ENCODE results near the gene FIBIN. TPM values are rescaled to one million over a fixed set of nuclear protein-coding genes. Genes with fewer than 3 reads are reported as not detected.

The FIBIN gene
- total and polyA plus RNA-seq, 2 experiments from 2014 or later, result 36.5 to 36.7 TPM

GRCh38 chr11:27041141-27041899, 47.4 kb downstream of the FIBIN start:
- Histone ChIP-seq H3K27me3 (no peaks in the 10 kb centered on the region), H4K20me1 (ENCODE audit: insufficient read depth, poor library complexity, severe bottlenecking) (no peaks in the 10 kb centered on the region), H3K4me3 (no peak overlapping the region), H3K27ac (no peak overlapping the region), H3K9me3 (ENCODE audit: low read depth) (peaks cover 4% of the 10 kb centered on the region), H3K36me3 (replicated peaks; ENCODE audit: insufficient read depth, low read depth) (no peaks in the 10 kb centered on the region), H3K4me2 (no peak overlapping the region), H2AFZ (no peak overlapping the region), H3K9me2 (replicated peaks; ENCODE audit: insufficient read depth) (no peaks in the 10 kb centered on the region), H3K4me1 (ENCODE audit: insufficient read depth) (no peaks in the 10 kb centered on the region), H3K79me2 (no peaks in the 10 kb centered on the region)
- no peak for DNase-seq (ENCODE audit: low spot score)
- TF ChIP-seq EZH2phosphoT487 (IDR thresholded peaks at IDR 0.05; ENCODE audit: low read depth, severe bottlenecking, unreplicated experiment), result no peak
- TF ChIP-seq, protein P1, sequence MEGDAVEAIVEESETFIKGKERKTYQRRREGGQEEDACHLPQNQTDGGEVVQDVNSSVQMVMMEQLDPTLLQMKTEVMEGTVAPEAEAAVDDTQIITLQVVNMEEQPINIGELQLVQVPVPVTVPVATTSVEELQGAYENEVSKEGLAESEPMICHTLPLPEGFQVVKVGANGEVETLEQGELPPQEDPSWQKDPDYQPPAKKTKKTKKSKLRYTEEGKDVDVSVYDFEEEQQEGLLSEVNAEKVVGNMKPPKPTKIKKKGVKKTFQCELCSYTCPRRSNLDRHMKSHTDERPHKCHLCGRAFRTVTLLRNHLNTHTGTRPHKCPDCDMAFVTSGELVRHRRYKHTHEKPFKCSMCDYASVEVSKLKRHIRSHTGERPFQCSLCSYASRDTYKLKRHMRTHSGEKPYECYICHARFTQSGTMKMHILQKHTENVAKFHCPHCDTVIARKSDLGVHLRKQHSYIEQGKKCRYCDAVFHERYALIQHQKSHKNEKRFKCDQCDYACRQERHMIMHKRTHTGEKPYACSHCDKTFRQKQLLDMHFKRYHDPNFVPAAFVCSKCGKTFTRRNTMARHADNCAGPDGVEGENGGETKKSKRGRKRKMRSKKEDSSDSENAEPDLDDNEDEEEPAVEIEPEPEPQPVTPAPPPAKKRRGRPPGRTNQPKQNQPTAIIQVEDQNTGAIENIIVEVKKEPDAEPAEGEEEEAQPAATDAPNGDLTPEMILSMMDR (IDR thresholded peaks at IDR 0.05; ENCODE audit: poor library complexity), result no peak
- no peak for TF ChIP-seq EZH2 (IDR thresholded peaks at IDR 0.05; ENCODE audit: borderline replicate concordance)
- WGBS (ENCODE audit: low lambda C conversion rate, missing lambda C conversion rate), result 55% methylated on average over 2 of the region's 2 CpGs

Other genes starting within 250 kb of the FIBIN start
- 0.88 and 1.6 TPM in 2 replicates for gene BBOX1, start 46.7 kb downstream of the FIBIN start, total RNA-seq
- 0.56 and 0.64 TPM in 2 replicates for gene BBOX1, start 46.7 kb downstream of the FIBIN start, polyA plus RNA-seq

All from hepatocyte (in vitro differentiated cells).